Suppressor macrophage (primary cell): ENCODE measurements around the gene PRKD3.
"Not testable (repeated sequence)": the region's sequence is repeated elsewhere in the genome, so short reads cannot be mapped to it uniquely, and the experiment has no call there.

Experiments
- DNase-seq, 4 experiments: peaks; one replicate each; pipeline ENCODE4 v3.0.0-alpha.2; 2020 to 2022

PRKD3 gene

GRCh38 chr2:37307500-37307899 is 17.1 kb downstream of the PRKD3 start:
- DNase-seq: no peak

GRCh38 chr2:37306024-37306423 is 18.6 kb downstream of the PRKD3 start:
- DNase-seq: no peak

GRCh38 chr2:37302701-37303252 is 21.9 kb downstream of the PRKD3 start:
- DNase-seq: no peak

GRCh38 chr2:37301408-37301807 is 23.2 kb downstream of the PRKD3 start:
- no peak for DNase-seq

- no peak for DNase-seq
Measured at GRCh38 chr2:37300578-37300977, 24.1 kb downstream of the PRKD3 start.

GRCh38 chr2:37300146-37300545 is 24.5 kb downstream of the PRKD3 start:
- no peak for DNase-seq

- no peak for DNase-seq
Measured at GRCh38 chr2:37297632-37298031, 27.0 kb downstream of the PRKD3 start.

GRCh38 chr2:37295469-37296073 is 29.1 kb downstream of the PRKD3 start:
- no peak for DNase-seq

GRCh38 chr2:37294858-37295257 is 29.8 kb downstream of the PRKD3 start:
- not testable (repeated sequence) for DNase-seq

GRCh38 chr2:37291680-37292079 is 33.0 kb downstream of the PRKD3 start:
- DNase-seq: no peak

- DNase-seq: peak in 2 of 4 experiments; percentile 8 to 20
Measured at GRCh38 chr2:37287966-37288365, 36.7 kb downstream of the PRKD3 start.

- DNase-seq: no peak
Measured at GRCh38 chr2:37284381-37284780, 40.3 kb downstream of the PRKD3 start.

- no peak for DNase-seq
Measured at GRCh38 chr2:37283207-37283606, 41.4 kb downstream of the PRKD3 start.

- no peak for DNase-seq
Measured at GRCh38 chr2:37282746-37283145, 41.9 kb downstream of the PRKD3 start.

GRCh38 chr2:37281916-37282315 is 42.7 kb downstream of the PRKD3 start:
- DNase-seq: no peak

GRCh38 chr2:37276291-37276690 is 48.3 kb downstream of the PRKD3 start:
- no peak for DNase-seq
